Upper lobe of right lung (tissue), 1 donor: ENCODE measurements around the gene ZNF792. TPM values are rescaled to one million over a fixed set of nuclear protein-coding genes. Genes with fewer than 3 reads are reported as not detected.

Source experiments
- ATAC-seq: fragments of 200-7000 bp; cut with Tn5 transposase; one replicate; pipeline ENCODE4 v1.9.1; 2020; ENCODE audit warnings: mild to moderate bottlenecking, moderate library complexity
- DNase-seq: peaks from one replicate; pipeline ENCODE4 v3.0.0-alpha.2; 2020
- H3K27ac ChIP-seq: fragments of 200-600 bp; one replicate; pipeline ENCODE4 v1.8.0; 2022
- H3K27me3 ChIP-seq: fragments of 200-600 bp; one replicate; pipeline ENCODE4 v1.8.0; 2022; ENCODE audit warnings: mild to moderate bottlenecking
- H3K36me3 ChIP-seq: fragments of 200-600 bp; one replicate; pipeline ENCODE4 v1.8.0; 2022
- H3K4me1 ChIP-seq: fragments of 200-600 bp; one replicate; pipeline ENCODE4 v1.8.0; 2022
- H3K4me3 ChIP-seq: fragments of 200-600 bp; one replicate; pipeline ENCODE4 v1.8.0; 2022; ENCODE audit warnings: mild to moderate bottlenecking
- H3K9me3 ChIP-seq: fragments of 200-600 bp; one replicate; pipeline ENCODE4 v1.8.0; 2022
- CTCF ChIP-seq: fragments of 200-600 bp; IDR thresholded peaks from one replicate; pipeline ENCODE4 v1.8.0; 2022; ENCODE audit warnings: antibody characterized with exemption
- intact Hi-C: fragments of 100-400 bp; cut with DNase I; formaldehyde crosslinking; loops from one replicate; pipeline ENCODE4 v1.11.0; 2022
- total RNA-seq: library from RNA; stranded (reverse); fragmentation: NEBNext Ultra II Directional; extraction: Animal tissue kit (Norgen Biotek cat#: 25700); gene quantifications from one replicate; pipeline ENCODE4 v1.2.1, GENCODE V29; 2021
- donor health status: DM: no; HTN: yes; CAD: no; lungs with severe emphysema.

The ZNF792 gene
- total RNA-seq, 1 donor from 2014 or later, result 11.5 TPM

GRCh38 chr19:34910770-34911169 is 53.3 kb downstream of the ZNF792 start:
- Histone ChIP-seq H3K27me3 (peaks cover 12% of the 10 kb centered on the region), H3K4me1 (no peaks in the 10 kb centered on the region), H3K36me3 (no peaks in the 10 kb centered on the region), H3K4me3 (no peak overlapping the region), H3K9me3 (no peaks in the 10 kb centered on the region), H3K27ac (no peak overlapping the region)
- TF ChIP-seq CTCF, result no peak
- no peak for DNase-seq
- ATAC-seq, result no peak
- intact Hi-C loops, result no loop called here

Other genes starting within 250 kb of the ZNF792 start
- gene ZNF181, start 230.0 kb downstream of the ZNF792 start, total RNA-seq, result 11.8 TPM
- gene ZNF599, start 191.0 kb downstream of the ZNF792 start, total RNA-seq, result 4.8 TPM
- gene ZNF30, start 37.3 kb downstream of the ZNF792 start, total RNA-seq, result 4.8 TPM
- gene GRAMD1A, start 36.1 kb upstream of the ZNF792 start, total RNA-seq, result 107 TPM
- gene SCN1B, start 66.2 kb upstream of the ZNF792 start, total RNA-seq, result 8.7 TPM
- 36.4 TPM for gene HPN, start 77.5 kb upstream of the ZNF792 start, total RNA-seq
- gene FXYD3, start 151.6 kb upstream of the ZNF792 start, total RNA-seq, result 145 TPM
- gene LGI4, start 170.8 kb upstream of the ZNF792 start, total RNA-seq, result 6.7 TPM
- gene FXYD1, start 174.6 kb upstream of the ZNF792 start, total RNA-seq, result 67.6 TPM
- 0.61 TPM for gene FXYD7, start 179.0 kb upstream of the ZNF792 start, total RNA-seq
- gene FXYD5, start 190.5 kb upstream of the ZNF792 start, total RNA-seq, result 124 TPM